ENCODE data around the gene MTMR10.

DNA sequence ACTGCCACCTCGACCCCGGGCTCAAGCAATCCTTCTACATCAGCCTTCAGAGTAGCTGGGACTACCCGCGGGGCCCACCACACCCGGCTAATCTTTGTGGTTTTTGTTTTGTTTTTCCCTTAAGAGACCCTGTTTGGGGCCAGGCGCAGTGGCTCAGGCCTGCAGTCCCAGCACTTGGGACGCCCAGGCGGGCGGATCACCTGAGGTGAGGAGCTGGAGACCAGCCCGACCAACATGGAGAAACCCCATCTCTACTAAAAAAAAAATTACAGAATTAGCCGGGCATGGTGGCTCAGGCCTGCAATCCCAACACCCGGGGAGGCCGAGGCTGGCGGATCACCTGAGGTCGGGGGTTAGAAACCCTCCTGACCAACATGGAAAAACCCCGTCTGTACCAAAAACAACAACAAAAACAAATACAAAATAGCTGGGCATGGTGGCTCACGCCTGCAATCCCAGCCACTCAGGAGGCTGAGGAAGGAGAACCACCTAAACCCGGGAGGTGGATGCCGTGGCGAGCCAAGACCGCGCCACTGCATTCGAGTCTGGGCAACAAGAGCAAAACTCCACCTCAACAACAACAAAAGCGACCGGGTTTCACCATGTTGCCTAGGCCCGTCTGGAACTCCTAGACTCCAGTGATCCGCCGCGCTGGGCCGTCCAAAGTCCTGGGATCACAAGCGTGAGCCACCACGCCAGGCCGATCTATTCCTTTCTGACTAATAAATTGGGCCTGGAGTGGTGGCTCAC lies 95.8 kb downstream of the MTMR10 start:
- TF ChIP-seq POLR2A (IDR thresholded peaks at IDR 0.05; ENCODE audit: low read depth, low read length) = no peak
- no peak for TF ChIP-seq RFX5 (IDR thresholded peaks at IDR 0.05; ENCODE audit: low read depth, low read length)
- no peak for TF ChIP-seq RAD21 (IDR thresholded peaks at IDR 0.05; ENCODE audit: low read length)
- TF ChIP-seq, protein P1, sequence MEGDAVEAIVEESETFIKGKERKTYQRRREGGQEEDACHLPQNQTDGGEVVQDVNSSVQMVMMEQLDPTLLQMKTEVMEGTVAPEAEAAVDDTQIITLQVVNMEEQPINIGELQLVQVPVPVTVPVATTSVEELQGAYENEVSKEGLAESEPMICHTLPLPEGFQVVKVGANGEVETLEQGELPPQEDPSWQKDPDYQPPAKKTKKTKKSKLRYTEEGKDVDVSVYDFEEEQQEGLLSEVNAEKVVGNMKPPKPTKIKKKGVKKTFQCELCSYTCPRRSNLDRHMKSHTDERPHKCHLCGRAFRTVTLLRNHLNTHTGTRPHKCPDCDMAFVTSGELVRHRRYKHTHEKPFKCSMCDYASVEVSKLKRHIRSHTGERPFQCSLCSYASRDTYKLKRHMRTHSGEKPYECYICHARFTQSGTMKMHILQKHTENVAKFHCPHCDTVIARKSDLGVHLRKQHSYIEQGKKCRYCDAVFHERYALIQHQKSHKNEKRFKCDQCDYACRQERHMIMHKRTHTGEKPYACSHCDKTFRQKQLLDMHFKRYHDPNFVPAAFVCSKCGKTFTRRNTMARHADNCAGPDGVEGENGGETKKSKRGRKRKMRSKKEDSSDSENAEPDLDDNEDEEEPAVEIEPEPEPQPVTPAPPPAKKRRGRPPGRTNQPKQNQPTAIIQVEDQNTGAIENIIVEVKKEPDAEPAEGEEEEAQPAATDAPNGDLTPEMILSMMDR (conservative IDR thresholded peaks at IDR 0.05; ENCODE audit: low read depth, low read length) = no peak
- TF ChIP-seq, protein P2, sequence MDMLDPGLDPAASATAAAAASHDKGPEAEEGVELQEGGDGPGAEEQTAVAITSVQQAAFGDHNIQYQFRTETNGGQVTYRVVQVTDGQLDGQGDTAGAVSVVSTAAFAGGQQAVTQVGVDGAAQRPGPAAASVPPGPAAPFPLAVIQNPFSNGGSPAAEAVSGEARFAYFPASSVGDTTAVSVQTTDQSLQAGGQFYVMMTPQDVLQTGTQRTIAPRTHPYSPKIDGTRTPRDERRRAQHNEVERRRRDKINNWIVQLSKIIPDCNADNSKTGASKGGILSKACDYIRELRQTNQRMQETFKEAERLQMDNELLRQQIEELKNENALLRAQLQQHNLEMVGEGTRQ (IDR thresholded peaks at IDR 0.05; ENCODE audit: low read depth, low read length) = no peak
- TF ChIP-seq CEBPB (IDR thresholded peaks at IDR 0.05; ENCODE audit: low read depth, low read length) = no peak
- no peak for TF ChIP-seq BHLHE40 (IDR thresholded peaks at IDR 0.05; ENCODE audit: low read depth, low read length)
- TF ChIP-seq NFE2L2 (IDR thresholded peaks at IDR 0.05; ENCODE audit: low read depth, low read length) = no peak
- no peak for TF ChIP-seq MAFK (IDR thresholded peaks at IDR 0.05; ENCODE audit: low read depth, low read length)
- TF ChIP-seq MAZ (IDR thresholded peaks at IDR 0.05; ENCODE audit: borderline replicate concordance, low read depth, low read length) = no peak
- TF ChIP-seq CHD1 (IDR thresholded peaks at IDR 0.05; ENCODE audit: low read depth, low read length) = no peak
- no peak for TF ChIP-seq RCOR1 (IDR thresholded peaks at IDR 0.05; ENCODE audit: insufficient replicate concordance, low read length)
- TF ChIP-seq, protein P3, sequence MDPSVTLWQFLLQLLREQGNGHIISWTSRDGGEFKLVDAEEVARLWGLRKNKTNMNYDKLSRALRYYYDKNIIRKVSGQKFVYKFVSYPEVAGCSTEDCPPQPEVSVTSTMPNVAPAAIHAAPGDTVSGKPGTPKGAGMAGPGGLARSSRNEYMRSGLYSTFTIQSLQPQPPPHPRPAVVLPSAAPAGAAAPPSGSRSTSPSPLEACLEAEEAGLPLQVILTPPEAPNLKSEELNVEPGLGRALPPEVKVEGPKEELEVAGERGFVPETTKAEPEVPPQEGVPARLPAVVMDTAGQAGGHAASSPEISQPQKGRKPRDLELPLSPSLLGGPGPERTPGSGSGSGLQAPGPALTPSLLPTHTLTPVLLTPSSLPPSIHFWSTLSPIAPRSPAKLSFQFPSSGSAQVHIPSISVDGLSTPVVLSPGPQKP (IDR thresholded peaks at IDR 0.05; ENCODE audit: borderline replicate concordance, low read depth, low read length) = no peak
- no peak for TF ChIP-seq MXI1 (IDR thresholded peaks at IDR 0.05; ENCODE audit: borderline replicate concordance, low read depth, low read length)
